Activated CD4-positive, alpha-beta T cell treated with anti-CD3 and anti-CD28 coated beads for 4 hours (primary cell): ENCODE data around the gene CPVL.

Source experiments
- DNase-seq, 2 donors: peaks; one replicate each; pipeline ENCODE4 v3.0.0-alpha.2; 2020

Gene CPVL

GRCh38 chr7:29040579-29040925, 105.8 kb downstream of the CPVL start:
- DNase-seq: no peak

- DNase-seq: no peak
Measured at GRCh38 chr7:29039821-29040578, 106.3 kb downstream of the CPVL start.

DNA sequence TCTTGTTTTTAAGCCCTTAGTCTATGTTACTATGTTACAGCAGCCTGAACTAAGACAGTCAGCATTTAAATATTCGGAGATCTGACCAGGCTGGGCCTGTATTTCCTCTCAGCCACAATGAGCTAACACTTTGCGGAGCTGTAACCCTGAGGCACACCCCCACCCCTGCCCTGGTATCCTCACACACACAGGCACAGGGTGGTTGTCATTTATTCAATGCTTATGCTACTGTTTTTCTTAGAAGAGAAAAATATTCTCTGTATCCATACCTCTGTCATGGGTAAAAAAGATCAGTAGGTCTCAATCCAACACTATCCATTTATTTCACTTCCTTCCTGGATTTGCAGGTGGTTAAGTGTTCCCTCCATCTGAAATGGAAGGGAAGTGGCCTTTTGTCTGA, 107.9 kb downstream of the CPVL start:
- DNase-seq: no peak

- DNase-seq: no peak
Measured at GRCh38 chr7:29035044-29035740, 111.1 kb downstream of the CPVL start.

GRCh38 chr7:29033584-29033983, 112.8 kb downstream of the CPVL start:
- no peak for DNase-seq

- DNase-seq: no peak
Measured at GRCh38 chr7:29032146-29032545, 114.2 kb downstream of the CPVL start.

DNA sequence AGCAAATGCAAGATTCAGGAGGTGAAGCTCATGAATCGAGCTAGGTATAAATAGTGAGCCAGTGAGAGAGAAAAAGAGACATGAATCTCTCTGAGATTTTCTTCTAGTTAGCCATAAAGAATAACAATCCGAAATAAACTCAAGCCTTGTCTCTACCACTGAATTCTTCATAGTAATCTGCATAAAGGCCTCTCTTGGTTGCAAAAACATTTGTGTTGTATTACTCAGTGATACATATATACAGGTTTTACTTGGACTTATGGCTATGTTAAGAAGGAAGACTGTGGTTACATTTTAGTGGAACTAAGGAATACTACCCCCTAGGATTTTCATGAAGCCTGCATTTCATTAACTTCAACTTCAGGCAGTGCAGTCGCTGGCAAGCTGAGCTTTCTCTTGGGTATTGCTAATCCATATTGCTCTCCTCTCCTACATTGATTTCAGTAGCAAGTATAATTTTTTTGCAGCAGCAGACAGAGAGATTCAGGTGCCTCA, 115.5 kb downstream of the CPVL start:
- DNase-seq: no peak

DNA sequence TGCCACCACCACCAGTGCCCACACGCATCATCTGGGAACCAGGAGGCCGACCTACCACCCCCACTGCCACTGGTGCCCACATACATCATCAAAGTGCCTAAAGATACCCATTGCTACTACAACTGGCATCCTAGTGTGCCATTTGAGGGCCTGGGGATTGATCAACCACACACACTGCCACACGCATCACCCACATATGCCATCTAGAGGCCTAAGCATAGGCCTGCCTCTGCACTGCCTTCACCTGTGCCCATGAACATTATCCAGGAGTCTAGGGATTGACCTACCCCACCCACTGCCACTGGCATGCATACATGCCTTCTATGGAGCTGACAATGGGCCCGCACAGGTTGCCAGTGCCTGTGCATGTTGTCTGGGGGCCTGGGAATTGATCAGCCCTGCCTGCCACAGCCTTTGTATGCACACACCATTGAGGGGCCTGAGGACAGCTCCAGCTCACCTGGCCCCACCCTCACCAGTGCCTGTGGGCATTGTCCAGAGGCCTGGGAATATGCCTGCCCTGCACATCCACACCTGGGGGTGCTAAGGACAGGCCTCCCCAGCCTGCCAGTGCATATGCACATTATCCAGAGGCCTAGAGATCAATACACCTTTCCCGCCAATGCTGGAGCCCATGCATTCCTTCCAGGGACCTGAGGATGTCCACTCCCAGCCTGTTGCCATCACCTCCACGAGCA, 123.9 kb downstream of the CPVL start:
- DNase-seq: no peak

- no peak for DNase-seq
Measured at GRCh38 chr7:29019896-29020295, 126.4 kb downstream of the CPVL start.

GRCh38 chr7:29019387-29019786, 127.0 kb downstream of the CPVL start:
- DNase-seq: no peak

DNA sequence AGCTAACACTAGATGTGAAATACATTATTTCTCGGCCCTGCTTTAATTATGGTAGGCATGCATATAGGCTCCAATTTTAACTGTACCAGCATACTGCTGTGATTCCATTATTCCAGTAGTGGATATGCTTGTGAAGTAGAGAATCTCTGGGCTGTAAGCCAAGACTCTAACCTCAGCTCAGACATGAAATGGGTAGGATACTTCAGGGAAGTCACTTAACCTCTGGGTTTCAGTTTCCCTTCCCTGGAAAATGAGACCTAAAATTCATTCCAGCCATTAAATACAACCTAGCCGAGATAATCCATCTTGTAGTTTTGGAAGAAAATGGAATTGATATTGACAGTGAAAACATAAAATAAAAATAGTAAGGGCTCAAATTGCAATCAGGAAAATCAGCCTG, 128.6 kb downstream of the CPVL start:
- DNase-seq: no peak

GRCh38 chr7:29014725-29015124, 131.6 kb downstream of the CPVL start:
- no peak for DNase-seq

DNA sequence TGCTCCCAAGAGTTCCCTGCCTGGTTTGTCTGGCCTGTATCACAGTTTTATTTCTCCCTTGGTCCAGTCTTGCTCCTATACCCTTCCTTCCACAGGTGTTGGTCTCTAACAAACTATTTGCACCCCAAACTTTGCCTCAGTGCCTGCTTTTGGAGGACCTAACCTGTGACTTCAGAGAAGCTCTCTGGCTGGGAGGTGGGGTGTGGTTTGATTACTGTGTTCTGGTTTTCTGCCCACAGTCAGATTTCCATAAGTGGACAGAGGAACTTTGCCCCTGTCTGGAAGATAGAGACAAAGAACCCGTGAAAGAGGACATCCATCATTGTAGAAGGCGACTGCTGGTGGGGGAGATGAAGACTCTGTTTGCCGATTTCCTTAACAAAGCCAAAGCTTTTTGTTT, 132.4 kb downstream of the CPVL start:
- no peak for DNase-seq

- DNase-seq: no peak
Measured at GRCh38 chr7:29013082-29013695, 133.1 kb downstream of the CPVL start.

- no peak for DNase-seq
Measured at GRCh38 chr7:29009947-29010346, 136.4 kb downstream of the CPVL start.

- no peak for DNase-seq
Measured at GRCh38 chr7:29008590-29008989, 137.7 kb downstream of the CPVL start.

GRCh38 chr7:29007127-29007526, 139.2 kb downstream of the CPVL start:
- DNase-seq: no peak

DNA sequence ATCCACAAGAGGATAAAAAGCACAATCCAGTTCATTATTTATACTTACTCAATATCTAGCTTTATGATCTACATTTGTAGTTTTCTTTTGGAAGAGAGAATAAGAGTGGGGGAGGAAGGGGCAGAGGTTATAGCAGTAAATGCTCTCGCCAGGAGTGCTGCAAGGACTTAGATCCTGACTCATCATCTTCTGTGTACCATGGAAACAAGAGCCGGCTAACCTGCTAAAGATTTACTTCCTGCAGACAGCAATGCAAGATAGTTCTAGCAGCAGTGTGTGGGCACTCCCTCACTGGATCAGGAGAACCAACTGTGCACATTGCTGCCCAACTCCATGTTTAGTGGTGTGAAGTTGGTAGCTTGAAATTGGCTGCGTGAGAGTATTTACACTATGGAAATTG, 140.5 kb downstream of the CPVL start:
- no peak for DNase-seq

GRCh38 chr7:29005406-29005805, 140.9 kb downstream of the CPVL start:
- DNase-seq: no peak

DNA sequence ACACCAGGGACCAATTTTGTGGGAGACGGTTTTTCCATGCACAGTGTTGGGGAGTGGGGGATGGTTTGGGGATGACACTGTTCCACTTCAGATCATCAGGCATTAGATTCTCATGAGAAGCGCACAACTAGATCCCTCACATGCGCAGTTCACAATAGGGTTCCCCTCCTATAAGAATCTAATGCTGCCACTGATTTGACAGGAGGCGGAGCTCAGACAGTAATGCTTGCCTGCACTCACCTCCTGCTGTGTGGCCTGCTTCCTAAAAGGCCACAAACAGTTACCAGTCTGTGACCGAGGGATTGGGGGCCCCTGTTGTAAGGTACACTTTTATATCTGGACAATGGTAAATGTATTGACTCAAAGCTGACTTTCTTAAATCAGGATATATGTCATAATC, 142.6 kb downstream of the CPVL start:
- no peak for DNase-seq

- no peak for DNase-seq
Measured at GRCh38 chr7:29000717-29001076, 145.6 kb downstream of the CPVL start.

DNA sequence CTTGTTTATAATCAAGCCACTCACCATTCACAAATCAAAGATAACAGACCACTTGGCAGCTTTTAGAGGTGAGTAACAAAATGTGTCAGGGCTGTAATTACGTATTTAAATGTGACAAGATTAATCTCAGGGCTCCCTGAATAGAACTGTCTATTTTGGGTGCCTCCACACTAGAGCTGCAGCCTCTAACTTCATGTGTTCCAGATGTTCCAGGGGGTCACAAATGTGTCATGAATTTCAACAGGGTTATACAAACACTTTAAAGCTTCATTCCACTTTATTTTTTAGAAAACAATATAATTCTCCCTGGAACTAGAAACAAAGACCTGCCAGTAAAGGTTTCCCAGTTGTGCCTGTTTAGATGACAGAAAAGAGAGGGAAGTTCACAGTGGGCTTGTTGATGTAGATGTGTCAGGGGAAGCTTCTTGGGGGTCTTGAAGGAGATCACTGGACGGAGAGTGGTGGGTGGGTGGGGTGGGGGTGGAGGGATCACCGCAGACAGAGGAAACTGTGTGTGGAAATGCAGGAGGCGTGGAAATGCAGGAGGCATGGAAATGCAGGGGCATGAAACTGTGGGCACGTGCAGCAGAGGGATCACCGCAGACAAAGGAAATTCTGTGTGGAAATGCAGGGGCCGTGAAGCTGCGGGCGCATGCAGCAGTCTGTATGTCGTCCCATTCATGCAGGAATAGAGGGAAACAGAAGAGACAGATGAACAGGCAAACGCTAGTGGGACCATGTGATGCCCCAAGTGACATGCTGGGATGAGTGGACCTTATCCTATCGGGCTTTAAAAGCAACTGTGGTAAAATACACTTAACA, 146.2 kb downstream of the CPVL start:
- DNase-seq: no peak

GRCh38 chr7:28999427-28999826, 146.9 kb downstream of the CPVL start:
- DNase-seq: no peak
